Mucosa of descending colon (tissue), 3 donors: ENCODE data around the gene SCNN1B. TPM values are rescaled to one million over a fixed set of nuclear protein-coding genes. Genes with fewer than 3 reads are reported as not detected.

Experiments
- ATAC-seq: fragments of 200-7000 bp; cut with Tn5 transposase; one replicate; pipeline ENCODE4 v1.9.1; 2020; ENCODE audit warnings: mild to moderate bottlenecking, moderate library complexity
- DNase-seq, 3 donors: peaks; one replicate each; pipeline ENCODE4 v3.0.0-alpha.2; 2020
- H3K36me3 ChIP-seq: fragments of 200-600 bp; one replicate; pipeline ENCODE4 v1.8.0; 2021; ENCODE audit warnings: low read depth, mild to moderate bottlenecking
- H3K4me1 ChIP-seq: fragments of 200-600 bp; one replicate; pipeline ENCODE4 v1.8.0; 2021; ENCODE audit warnings: low read depth, mild to moderate bottlenecking
- H3K4me3 ChIP-seq: fragments of 200-600 bp; one replicate; pipeline ENCODE4 v1.8.0; 2021; ENCODE audit warnings: mild to moderate bottlenecking
- H3K9me3 ChIP-seq: fragments of 200-600 bp; one replicate; pipeline ENCODE4 v1.8.0; 2021; ENCODE audit warnings: mild to moderate bottlenecking
- CTCF ChIP-seq: fragments of 200-600 bp; IDR thresholded peaks from one replicate; pipeline ENCODE4 v1.8.0; 2022; ENCODE audit warnings: antibody characterized with exemption, mild to moderate bottlenecking
- intact Hi-C, 2 donors: fragments of 100-400 bp; cut with DNase I in 1 of 2; cut with micrococcal nuclease in 1 of 2; formaldehyde crosslinking; loops; one replicate each; pipeline versions ENCODE4 v1.11.0 to v1.11.1; 2022; cut with DNase I, micrococcal nuclease
- total RNA-seq, 3 donors: library from RNA; stranded (reverse); fragmentation: NEBNext Ultra II Directional in 2 of 3; extraction: Animal tissue kit (Norgen Biotek cat#: 25700) in 2 of 3; gene quantifications; one replicate each; pipeline versions ENCODE4 v1.2.1 to v1.2.4, GENCODE V29; 2021 to 2023
- donor health status: DM: no; HTN: no; CAD: no; lungs with moderate emphysema.
- donor health status: DM: no; HTN: no; CAD: no.
- donor health status: DM: no; HTN: yes; CAD: no.

SCNN1B gene
- total RNA-seq, 3 donors from 2014 or later: 164 to 452 (median 204) TPM

GRCh38 chr16:23283571-23283970 lies 18.5 kb upstream of the SCNN1B start:
- DNase-seq: no peak
- no peak for ATAC-seq
- Histone ChIP-seq H3K9me3 (no peaks in the 10 kb centered on the region), H3K4me1 (no peaks in the 10 kb centered on the region), H3K4me3 (no peak overlapping the region), H3K36me3 (no peaks in the 10 kb centered on the region)
- TF ChIP-seq CTCF: no peak
- intact Hi-C loops: no loop called here

- no peaks in the 10 kb centered on the region for H3K4me1 ChIP-seq
- no peak overlapping the region for H3K4me3 ChIP-seq
- intact Hi-C loops: no loop called here
- H3K9me3 ChIP-seq: no peaks in the 10 kb centered on the region
- DNase-seq (no peak), ATAC-seq (no peak)
- H3K36me3 ChIP-seq: no peaks in the 10 kb centered on the region
- no peak for TF ChIP-seq CTCF
These were observed 17.5 kb upstream of the SCNN1B start for GRCh38 chr16:23284584-23284983.

GRCh38 chr16:23286131-23286532 lies 16.0 kb upstream of the SCNN1B start:
- Histone ChIP-seq H3K4me1 (no peaks in the 10 kb centered on the region), H3K4me3 (no peak overlapping the region), H3K36me3 (no peaks in the 10 kb centered on the region), H3K9me3 (no peaks in the 10 kb centered on the region)
- ATAC-seq (peak; percentile 23), DNase-seq (no peak)
- TF ChIP-seq CTCF: no peak
- intact Hi-C loops: no loop called here

- Histone ChIP-seq H3K36me3 (no peaks in the 10 kb centered on the region), H3K4me1 (peaks cover 3% of the 10 kb centered on the region), H3K4me3 (no peak overlapping the region), H3K9me3 (no peaks in the 10 kb centered on the region)
- no peak for DNase-seq
- TF ChIP-seq CTCF: no peak
- no peak for ATAC-seq
- intact Hi-C loops: no loop called here
These were observed 13.9 kb upstream of the SCNN1B start for GRCh38 chr16:23288209-23288608.

- Histone ChIP-seq H3K4me3 (no peak overlapping the region), H3K9me3 (no peaks in the 10 kb centered on the region), H3K4me1 (peaks cover 6% of the 10 kb centered on the region), H3K36me3 (no peaks in the 10 kb centered on the region)
- TF ChIP-seq CTCF: no peak
- DNase-seq (no peak), ATAC-seq (no peak)
- intact Hi-C loops: no loop called here
These were observed 13.2 kb upstream of the SCNN1B start for GRCh38 chr16:23288726-23289512.
